22Rv1 (cell line): ENCODE results near the gene RRP36.
"Not testable (repeated sequence)": the region's sequence is repeated elsewhere in the genome, so short reads cannot be mapped to it uniquely, and the experiment has no call there.

ENCODE experiments used
- H3K27ac ChIP-seq: fragments of 450-650 bp; 2 replicates; pipeline ENCODE4 v1.5.1; 2017
- ZFX ChIP-seq: fragments of 450-650 bp; IDR thresholded peaks from 2 replicates; pipeline ENCODE4 v1.6.1; 2017; ENCODE audit warnings: antibody characterized with exemption, borderline replicate concordance
- TF ChIP-seq, protein P1 (sequence below): fragments of 450-650 bp; IDR thresholded peaks from 2 replicates; pipeline ENCODE4 v1.5.1; 2017; ENCODE audit warnings: mild to moderate bottlenecking

Gene RRP36

GRCh38 chr6:42989923-42990322 is 31.5 kb upstream of the RRP36 start:
- no peak overlapping the region for H3K27ac ChIP-seq
- no peak for TF ChIP-seq ZFX
- TF ChIP-seq, protein P1, sequence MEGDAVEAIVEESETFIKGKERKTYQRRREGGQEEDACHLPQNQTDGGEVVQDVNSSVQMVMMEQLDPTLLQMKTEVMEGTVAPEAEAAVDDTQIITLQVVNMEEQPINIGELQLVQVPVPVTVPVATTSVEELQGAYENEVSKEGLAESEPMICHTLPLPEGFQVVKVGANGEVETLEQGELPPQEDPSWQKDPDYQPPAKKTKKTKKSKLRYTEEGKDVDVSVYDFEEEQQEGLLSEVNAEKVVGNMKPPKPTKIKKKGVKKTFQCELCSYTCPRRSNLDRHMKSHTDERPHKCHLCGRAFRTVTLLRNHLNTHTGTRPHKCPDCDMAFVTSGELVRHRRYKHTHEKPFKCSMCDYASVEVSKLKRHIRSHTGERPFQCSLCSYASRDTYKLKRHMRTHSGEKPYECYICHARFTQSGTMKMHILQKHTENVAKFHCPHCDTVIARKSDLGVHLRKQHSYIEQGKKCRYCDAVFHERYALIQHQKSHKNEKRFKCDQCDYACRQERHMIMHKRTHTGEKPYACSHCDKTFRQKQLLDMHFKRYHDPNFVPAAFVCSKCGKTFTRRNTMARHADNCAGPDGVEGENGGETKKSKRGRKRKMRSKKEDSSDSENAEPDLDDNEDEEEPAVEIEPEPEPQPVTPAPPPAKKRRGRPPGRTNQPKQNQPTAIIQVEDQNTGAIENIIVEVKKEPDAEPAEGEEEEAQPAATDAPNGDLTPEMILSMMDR, result no peak

- H3K27ac ChIP-seq, result no peak overlapping the region
- TF ChIP-seq, protein P1, result no peak
- TF ChIP-seq ZFX, result no peak
Observed at GRCh38 chr6:42993445-42993844, 28.0 kb upstream of the RRP36 start.

DNA sequence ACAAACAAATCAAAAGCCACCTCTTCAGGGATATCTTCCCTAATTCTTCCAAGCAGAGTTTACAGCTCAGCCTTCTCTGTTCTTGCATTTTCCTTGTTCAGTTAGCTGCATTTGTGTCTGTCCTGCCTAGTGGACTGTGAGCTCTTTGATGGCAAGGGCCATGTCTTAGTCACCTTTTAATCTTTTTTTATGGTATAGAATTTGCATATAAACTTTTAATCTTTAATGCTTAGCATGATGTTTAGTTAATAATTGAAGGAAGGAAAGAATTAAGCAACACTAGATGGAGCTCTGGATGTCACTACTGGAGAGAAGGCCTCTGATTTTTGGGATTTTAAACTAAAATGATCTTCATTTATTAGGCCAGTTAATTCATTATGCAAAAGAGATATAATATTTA is 24.9 kb upstream of the RRP36 start:
- TF ChIP-seq, protein P1, result peak; percentile 35
- TF ChIP-seq ZFX, result no peak
- H3K27ac ChIP-seq, result peak overlapping the region; percentile 53

GRCh38 chr6:42998205-42998604 is 23.2 kb upstream of the RRP36 start:
- not testable (repeated sequence) for H3K27ac ChIP-seq

DNA sequence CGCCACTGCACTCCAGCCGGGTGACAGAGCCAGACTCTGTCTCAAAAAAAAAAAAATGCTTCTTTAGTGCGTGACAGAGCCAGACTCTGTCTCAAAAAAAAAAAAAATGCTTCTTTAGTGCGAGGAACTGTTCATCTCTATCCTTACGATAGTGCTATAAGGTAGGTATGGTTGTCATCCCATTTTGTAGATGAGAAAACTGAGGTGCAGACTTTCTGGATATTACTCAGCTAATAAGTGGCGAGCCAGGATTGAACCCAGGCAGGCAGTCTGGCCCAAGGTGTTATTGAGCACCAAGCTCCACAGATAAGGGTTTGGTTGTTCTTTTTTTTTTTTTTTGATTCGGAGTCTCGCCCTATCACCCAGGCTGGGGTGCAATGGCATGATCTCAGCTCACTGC is 19.6 kb upstream of the RRP36 start:
- no peak overlapping the region for H3K27ac ChIP-seq
- TF ChIP-seq, protein P1, result no peak
- no peak for TF ChIP-seq ZFX

GRCh38 chr6:43005844-43006243 is 15.6 kb upstream of the RRP36 start:
- no peak for TF ChIP-seq ZFX
- TF ChIP-seq, protein P1, result no peak
- no peak overlapping the region for H3K27ac ChIP-seq

GRCh38 chr6:43006251-43006650 is 15.2 kb upstream of the RRP36 start:
- no peak overlapping the region for H3K27ac ChIP-seq
- TF ChIP-seq, protein P1, result no peak
- TF ChIP-seq ZFX, result no peak

- TF ChIP-seq, protein P1, result no peak
- no peak for TF ChIP-seq ZFX
- H3K27ac ChIP-seq, result no peak overlapping the region
Observed at GRCh38 chr6:43007126-43007525, 14.3 kb upstream of the RRP36 start.
